A673 (cell line): ENCODE measurements around the gene FAM227B. TPM values are rescaled to one million over a fixed set of nuclear protein-coding genes. Genes with fewer than 3 reads are reported as not detected.
"Not testable (repeated sequence)": the region's sequence is repeated elsewhere in the genome, so short reads cannot be mapped to it uniquely, and the experiment has no call there.

Source experiments
- BruUV-seq: library from RNA; stranded (reverse); fragments of 400-500 nt; replicated peaks from 2 replicates; lab custom pipeline; 2021; lab: Mats Ljungman, UMichigan
- CTCF ChIA-PET: fragments of 300-600 bp; sonication (Branson Sonifier 250); formaldehyde crosslinking; loops from one replicate; lab custom pipeline; 2022; ENCODE audit warnings: antibody characterized with exemption; lab: Charles Lee
- POLR2A ChIA-PET: fragments of 300-600 bp; sonication (Branson Sonifier 250); formaldehyde crosslinking; loops from one replicate; lab custom pipeline; 2022; ENCODE audit warnings: antibody characterized with exemption; ENCODE audit not compliant: low non-redundant PET; lab: Charles Lee
- DNase-seq: peaks from one replicate; pipeline ENCODE4 v3.0.0-alpha.2; 2015; ENCODE audit warnings: low spot score
- H3K27ac ChIP-seq: fragments of 200-600 bp; sonication (generic); 2 replicates; pipeline ENCODE4 v1.5.1; 2016; ENCODE audit warnings: mixed run types, low read depth, mild to moderate bottlenecking, mixed read lengths, antibody characterized with exemption, low read length; ENCODE audit not compliant: poor library complexity, severe bottlenecking
- H3K27me3 ChIP-seq: fragments of 200-600 bp; sonication (generic); replicated peaks from 2 replicates; pipeline ENCODE4 v1.6.1; 2017; ENCODE audit warnings: mixed run types, low read depth, mild to moderate bottlenecking, mixed read lengths, antibody characterized with exemption, low read length; ENCODE audit not compliant: insufficient read depth, poor library complexity
- H3K36me3 ChIP-seq: fragments of 200-600 bp; sonication (generic); 2 replicates; pipeline ENCODE4 v1.6.1; 2016; ENCODE audit warnings: mixed run types, mild to moderate bottlenecking, mixed read lengths, antibody characterized with exemption, low read length; ENCODE audit not compliant: insufficient read depth, poor library complexity, severe bottlenecking
- H3K4me1 ChIP-seq: fragments of 200-600 bp; sonication (generic); 2 replicates; pipeline ENCODE4 v1.6.1; 2017; ENCODE audit warnings: mixed run types, mild to moderate bottlenecking, mixed read lengths, antibody characterized with exemption, low read length; ENCODE audit not compliant: insufficient read depth, poor library complexity, severe bottlenecking
- H3K4me3 ChIP-seq: fragments of 200-600 bp; sonication (generic); 2 replicates; pipeline ENCODE4 v1.5.1; 2016; ENCODE audit warnings: low read depth, mixed run types, mild to moderate bottlenecking, mixed read lengths, low read length; ENCODE audit not compliant: poor library complexity, severe bottlenecking
- H3K9me3 ChIP-seq: fragments of 200-600 bp; sonication (generic); 2 replicates; pipeline ENCODE4 v1.6.1; 2016; ENCODE audit warnings: mixed run types, low read depth, mild to moderate bottlenecking, mixed read lengths, antibody characterized with exemption, low read length; ENCODE audit not compliant: poor library complexity, severe bottlenecking
- EZH2 ChIP-seq: fragments of 200-600 bp; sonication (generic); IDR thresholded peaks from 2 replicates; pipeline ENCODE4 v1.6.1; 2017; ENCODE audit warnings: borderline replicate concordance, low read depth, mild to moderate bottlenecking, mixed read lengths, antibody characterized with exemption, low read length; ENCODE audit not compliant: poor library complexity, severe bottlenecking
- intact Hi-C: fragments of 100-400 bp; cut with micrococcal nuclease; formaldehyde crosslinking; loops from one replicate; pipeline ENCODE4 v1.10.0; 2022; ENCODE audit not compliant: unreplicated experiment
- total RNA-seq: library from RNA; stranded (reverse); gene quantifications from 2 replicates; pipeline ENCODE4 v1.2.3, GENCODE V29; 2021
- TF ChIP-seq, protein P1 (sequence below): fragments of 300-800, 200-600 bp; sonication (generic); conservative IDR thresholded peaks from 2 replicates; pipeline ENCODE4 v1.5.1; 2017; ENCODE audit warnings: low read depth, mild to moderate bottlenecking, antibody characterized with exemption, low read length, moderate library complexity, mixed read lengths

Gene FAM227B
- total RNA-seq, 1 experiment from 2014 or later = 2.3 TPM

- no TSS peak for BruUV-seq
- CTCF ChIA-PET = no interaction called here
- TF ChIP-seq, protein P1, sequence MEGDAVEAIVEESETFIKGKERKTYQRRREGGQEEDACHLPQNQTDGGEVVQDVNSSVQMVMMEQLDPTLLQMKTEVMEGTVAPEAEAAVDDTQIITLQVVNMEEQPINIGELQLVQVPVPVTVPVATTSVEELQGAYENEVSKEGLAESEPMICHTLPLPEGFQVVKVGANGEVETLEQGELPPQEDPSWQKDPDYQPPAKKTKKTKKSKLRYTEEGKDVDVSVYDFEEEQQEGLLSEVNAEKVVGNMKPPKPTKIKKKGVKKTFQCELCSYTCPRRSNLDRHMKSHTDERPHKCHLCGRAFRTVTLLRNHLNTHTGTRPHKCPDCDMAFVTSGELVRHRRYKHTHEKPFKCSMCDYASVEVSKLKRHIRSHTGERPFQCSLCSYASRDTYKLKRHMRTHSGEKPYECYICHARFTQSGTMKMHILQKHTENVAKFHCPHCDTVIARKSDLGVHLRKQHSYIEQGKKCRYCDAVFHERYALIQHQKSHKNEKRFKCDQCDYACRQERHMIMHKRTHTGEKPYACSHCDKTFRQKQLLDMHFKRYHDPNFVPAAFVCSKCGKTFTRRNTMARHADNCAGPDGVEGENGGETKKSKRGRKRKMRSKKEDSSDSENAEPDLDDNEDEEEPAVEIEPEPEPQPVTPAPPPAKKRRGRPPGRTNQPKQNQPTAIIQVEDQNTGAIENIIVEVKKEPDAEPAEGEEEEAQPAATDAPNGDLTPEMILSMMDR = no peak
- no peak for TF ChIP-seq EZH2
- intact Hi-C loops = no loop called here
- Histone ChIP-seq H3K4me3 (no peak overlapping the region), H3K4me1 (no peaks in the 10 kb centered on the region), H3K36me3 (no peaks in the 10 kb centered on the region), H3K27ac (no peak overlapping the region), H3K27me3 (no peaks in the 10 kb centered on the region), H3K9me3 (no peaks in the 10 kb centered on the region)
- POLR2A ChIA-PET = no interaction called here
- DNase-seq = no peak
Observed at GRCh38 chr15:49530092-49530491, 90.5 kb downstream of the FAM227B start.

- intact Hi-C loops = no loop called here
- Histone ChIP-seq H3K36me3 (no peaks in the 10 kb centered on the region), H3K27me3 (no peaks in the 10 kb centered on the region), H3K4me1 (no peaks in the 10 kb centered on the region), H3K9me3 (no peaks in the 10 kb centered on the region), H3K4me3 (no peak overlapping the region), H3K27ac (no peak overlapping the region)
- CTCF ChIA-PET = no interaction called here
- DNase-seq = no peak
- no TSS peak for BruUV-seq
- POLR2A ChIA-PET = no interaction called here
- TF ChIP-seq, protein P1 = no peak
- no peak for TF ChIP-seq EZH2
Observed at GRCh38 chr15:49528289-49528688, 92.3 kb downstream of the FAM227B start.

- Histone ChIP-seq H3K27ac (no peak overlapping the region), H3K27me3 (no peaks in the 10 kb centered on the region), H3K9me3 (no peaks in the 10 kb centered on the region), H3K4me1 (no peaks in the 10 kb centered on the region), H3K4me3 (no peak overlapping the region), H3K36me3 (no peaks in the 10 kb centered on the region)
- no peak for TF ChIP-seq EZH2
- TF ChIP-seq, protein P1 = no peak
- ChIA-PET POLR2A (no interaction called here), CTCF (no interaction called here)
- no TSS peak for BruUV-seq
- peak; percentile 12 for DNase-seq
- intact Hi-C loops = no loop called here
Observed at GRCh38 chr15:49521802-49522201, 98.8 kb downstream of the FAM227B start.

GRCh38 chr15:49512739-49513138 lies 107.9 kb downstream of the FAM227B start:
- H3K4me3 ChIP-seq, H3K27me3 ChIP-seq, H3K4me1 ChIP-seq, intact Hi-C loops, DNase-seq, H3K36me3 ChIP-seq, H3K27ac ChIP-seq, H3K9me3 ChIP-seq, BruUV-seq, POLR2A ChIA-PET, CTCF ChIA-PET: not testable (repeated sequence)
